IPS DF 19.7 (cell line): ENCODE results near the gene SAMSN1.
"Not testable (repeated sequence)": the region's sequence is repeated elsewhere in the genome, so short reads cannot be mapped to it uniquely, and the experiment has no call there.

Source experiments
- DNase-seq: peaks from one replicate; pipeline ENCODE4 v3.0.0-alpha.2; 2013; ENCODE audit warnings: low read depth, low spot score

Gene SAMSN1

DNA sequence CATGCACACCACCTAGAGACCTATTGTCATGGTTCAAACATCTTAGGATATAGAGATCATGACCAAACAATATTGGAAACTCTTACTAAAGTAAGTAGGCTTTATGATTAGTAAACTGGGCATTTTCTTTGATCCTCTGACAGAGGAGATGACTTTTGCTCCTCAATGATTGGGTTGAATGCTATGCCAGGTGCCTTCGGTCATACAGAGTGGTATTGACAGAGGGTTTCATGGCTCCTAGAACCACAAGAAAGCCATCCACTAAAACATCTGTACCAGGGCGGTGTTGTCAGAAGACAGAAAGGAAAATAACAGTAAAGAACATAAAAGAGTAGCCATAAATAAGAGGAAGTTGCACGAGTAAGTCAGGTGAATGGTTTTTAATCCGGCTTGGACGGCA is 20.8 kb upstream of the SAMSN1 start:
- DNase-seq, result no peak

DNA sequence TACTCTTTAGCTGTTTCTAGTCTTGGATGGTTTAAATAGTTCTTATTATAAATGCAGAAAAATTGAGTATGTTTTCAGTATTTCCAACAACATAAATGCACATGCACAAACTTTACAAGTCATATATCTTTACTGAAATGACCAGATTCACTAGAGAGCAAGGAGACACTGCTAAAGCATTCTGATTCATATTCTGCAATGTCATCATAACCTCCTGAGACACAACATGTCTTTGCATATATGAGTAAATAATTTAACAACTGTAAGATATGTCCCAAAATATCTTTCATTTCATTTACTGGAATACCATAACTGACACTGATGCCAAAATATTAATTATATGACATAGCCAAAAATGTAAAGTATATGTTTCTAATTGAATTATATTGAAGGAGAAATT is 16.8 kb upstream of the SAMSN1 start:
- no peak for DNase-seq

DNA sequence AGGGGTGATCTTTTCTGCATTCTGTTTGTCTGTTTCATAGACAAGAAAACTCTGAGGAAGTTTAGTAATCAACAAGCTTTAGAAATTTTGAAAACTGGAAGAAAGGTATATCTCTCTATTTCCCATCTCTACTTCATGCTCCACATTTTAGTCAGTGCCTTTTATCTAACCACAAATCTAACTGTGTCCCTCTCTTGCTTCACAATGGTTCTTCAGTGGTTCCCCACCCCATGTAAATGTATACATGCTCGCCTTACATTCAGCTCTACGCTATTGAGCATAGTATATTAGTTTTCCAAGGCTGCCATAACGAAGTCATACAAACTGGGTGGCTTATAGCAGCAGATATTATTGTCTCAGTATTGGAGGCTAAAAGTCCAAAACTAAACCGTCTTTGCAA is 14.4 kb upstream of the SAMSN1 start:
- no peak for DNase-seq

DNA sequence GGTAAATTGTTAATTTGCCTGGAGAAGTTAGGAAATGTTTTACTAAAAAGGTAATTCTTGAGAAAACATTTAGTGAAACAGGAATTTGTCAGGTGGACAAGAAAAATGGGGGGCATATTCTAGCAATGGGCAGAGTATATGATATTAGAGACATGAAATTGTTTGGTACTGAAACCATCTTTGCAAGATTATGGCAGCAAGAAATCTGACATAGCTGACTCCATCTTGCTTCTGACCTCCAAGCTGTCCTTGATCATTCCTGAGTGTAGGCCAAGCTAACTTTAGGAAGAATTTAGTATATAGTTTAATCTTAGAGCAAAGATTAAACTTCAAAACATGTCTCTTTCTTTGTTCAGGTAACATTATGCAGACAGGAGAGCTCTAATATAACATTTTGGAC is 14.0 kb upstream of the SAMSN1 start:
- DNase-seq, result no peak

DNA sequence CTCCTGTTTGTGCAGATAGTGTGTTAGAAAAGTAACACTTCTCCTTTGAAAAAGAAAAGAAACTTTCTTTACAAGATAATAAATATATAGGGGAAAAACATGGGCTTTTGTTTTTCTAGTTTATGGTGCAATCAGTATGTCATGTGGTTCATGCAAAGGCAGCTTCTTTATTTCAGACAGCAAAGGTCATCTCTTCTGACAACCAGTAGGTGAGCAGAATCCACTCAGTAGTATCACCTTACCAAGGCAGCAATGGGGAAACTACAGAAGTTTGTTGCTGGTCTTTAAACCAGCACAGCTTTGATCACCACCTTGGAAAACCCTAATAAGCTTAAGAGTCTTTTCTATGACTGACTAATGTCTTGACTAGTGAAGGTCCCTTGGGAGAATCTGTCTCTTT is 13.0 kb upstream of the SAMSN1 start:
- DNase-seq, result no peak

DNA sequence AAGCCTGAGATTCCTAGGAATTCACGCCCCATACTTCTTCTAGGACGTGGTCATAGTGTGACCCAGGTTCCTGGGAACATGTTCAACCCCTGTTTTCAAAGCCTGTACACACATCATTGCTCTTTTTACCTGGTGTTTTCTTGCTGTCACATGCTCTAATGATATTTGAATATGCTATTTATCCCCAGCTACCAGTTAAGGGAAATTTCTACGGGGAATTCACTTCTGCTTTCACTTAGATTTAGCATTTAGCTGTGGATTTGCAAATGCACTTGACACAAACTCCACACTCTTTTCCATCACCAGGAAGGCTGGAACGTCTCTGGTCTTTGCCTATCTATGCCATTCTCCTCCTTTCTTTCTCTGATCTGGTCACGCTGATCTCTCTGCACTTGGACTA is 11.3 kb upstream of the SAMSN1 start:
- no peak for DNase-seq

DNA sequence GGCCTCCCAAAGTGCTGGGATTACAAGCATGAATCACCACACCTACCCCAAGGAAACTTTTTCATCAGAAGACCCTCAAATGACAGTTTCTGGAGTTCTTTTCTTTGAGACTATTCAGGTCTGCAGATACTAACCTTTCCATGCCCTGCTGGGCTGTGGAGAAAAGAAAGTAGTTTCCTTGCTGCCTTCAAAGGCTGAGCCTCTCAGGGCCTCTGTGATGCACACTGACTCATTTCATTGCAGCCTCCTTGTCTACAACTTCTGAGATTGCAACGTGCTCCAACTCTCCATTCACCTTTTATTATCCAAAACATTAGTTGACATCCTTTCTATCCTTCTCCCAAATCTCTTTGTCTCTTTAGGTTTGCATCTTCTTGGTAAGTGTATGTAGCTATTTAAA is 8.8 kb upstream of the SAMSN1 start:
- DNase-seq, result no peak

DNA sequence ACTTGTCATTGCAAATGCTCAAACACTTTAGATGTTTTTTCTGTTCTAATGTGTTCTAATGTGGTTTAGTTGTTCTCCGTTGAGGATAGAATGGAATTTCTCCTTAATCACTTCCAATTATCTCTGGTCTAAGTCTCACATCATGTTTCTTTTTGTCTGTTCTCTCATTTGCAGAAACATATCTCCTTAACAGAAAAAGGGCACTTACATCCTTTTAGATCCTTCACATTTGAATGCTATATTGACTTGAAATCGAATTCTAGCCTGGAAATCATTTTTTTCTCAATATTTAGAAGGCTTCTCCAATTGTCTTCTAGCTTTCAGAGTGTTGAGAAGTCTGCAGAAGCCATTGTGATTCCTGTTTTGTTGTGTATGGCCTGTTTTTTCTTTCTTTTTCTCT is 7.3 kb upstream of the SAMSN1 start:
- DNase-seq, result no peak

DNA sequence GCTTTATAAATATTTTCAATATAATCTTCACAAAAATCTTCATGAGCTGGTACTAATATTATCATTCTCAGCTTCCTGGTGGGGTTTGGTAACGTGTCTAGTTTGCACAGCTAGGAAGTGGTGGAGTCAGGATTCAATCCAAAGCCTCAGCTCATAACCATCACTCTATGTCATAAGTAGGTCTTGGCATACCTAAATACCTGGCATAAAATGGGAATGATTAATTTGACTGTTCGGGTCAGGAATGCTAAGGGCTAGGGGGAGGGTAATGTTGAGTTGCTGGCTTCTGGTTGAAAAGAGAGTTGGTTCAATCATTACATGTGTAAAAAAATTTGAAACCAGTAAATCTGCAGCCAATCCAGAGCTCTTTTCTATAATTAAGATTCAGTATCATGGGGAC is 5.6 kb upstream of the SAMSN1 start:
- no peak for DNase-seq

DNA sequence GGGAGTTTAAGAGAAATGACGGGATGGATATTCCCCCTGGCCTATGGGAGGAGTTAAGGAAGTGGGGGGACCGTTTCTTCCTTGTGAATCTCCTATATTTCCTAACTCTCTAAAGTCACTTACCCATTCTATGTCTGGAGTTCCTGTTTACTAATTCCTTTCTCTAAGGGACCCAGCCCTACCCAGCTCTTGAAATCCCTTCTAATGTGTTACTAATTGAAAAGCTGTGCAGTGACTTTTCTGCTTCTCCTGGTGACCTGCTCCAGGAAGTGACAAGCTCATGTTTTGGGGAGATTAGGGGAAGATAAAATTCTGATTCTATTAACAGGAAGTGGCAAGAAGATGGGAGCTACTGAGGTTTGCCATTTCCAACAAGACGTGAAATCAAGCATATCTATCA is 4.0 kb upstream of the SAMSN1 start:
- DNase-seq, result no peak

DNA sequence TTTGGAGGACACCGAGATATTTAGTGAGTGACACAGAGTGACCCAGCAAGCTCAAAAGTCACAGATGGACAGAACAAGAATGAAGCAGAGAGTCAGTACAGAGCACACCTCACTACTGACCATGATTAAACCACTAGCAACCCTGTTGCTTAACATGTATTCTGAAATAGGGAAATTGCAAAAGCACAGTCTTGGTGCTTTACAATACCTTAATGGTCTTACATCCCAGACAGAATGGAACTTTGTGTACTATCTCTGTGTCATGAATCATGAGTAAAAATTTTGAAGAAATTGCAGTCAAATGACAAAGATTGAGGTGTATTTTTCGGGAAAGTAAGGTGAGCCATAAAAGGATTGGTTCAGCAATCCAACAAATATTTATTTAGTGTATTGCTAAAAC is 2.7 kb upstream of the SAMSN1 start:
- DNase-seq, result no peak

DNA sequence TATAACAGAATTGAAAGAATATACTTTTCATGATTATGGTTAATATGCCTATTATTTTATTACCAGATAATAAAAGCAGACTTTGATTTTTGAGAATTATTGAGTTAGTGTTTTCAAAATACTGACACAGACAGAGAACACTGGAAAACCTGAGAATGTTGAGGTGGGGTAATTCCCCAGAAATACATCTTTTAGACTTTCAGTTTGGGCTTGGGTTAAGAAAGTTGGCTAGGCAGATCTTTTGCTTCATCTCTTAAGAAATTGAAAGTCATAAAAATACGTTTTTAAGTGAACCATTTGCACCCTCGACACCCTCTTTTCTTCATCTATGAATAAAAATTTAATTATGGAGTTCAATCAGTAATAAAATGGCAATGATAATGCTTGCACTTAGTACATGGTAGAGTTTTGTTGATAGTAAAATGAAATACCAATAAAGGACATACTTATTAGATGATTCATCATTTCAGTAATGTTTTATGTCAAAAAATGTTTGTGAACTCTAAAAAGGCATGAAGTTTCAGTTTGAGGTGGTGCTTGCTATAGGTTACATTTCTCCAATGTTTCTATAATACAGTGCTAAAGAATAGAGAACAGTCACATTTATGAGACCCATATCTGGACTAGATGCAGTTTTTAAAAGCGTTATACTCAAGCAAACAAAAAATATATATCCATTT is 1.9 kb upstream of the SAMSN1 start:
- no peak for DNase-seq

DNA sequence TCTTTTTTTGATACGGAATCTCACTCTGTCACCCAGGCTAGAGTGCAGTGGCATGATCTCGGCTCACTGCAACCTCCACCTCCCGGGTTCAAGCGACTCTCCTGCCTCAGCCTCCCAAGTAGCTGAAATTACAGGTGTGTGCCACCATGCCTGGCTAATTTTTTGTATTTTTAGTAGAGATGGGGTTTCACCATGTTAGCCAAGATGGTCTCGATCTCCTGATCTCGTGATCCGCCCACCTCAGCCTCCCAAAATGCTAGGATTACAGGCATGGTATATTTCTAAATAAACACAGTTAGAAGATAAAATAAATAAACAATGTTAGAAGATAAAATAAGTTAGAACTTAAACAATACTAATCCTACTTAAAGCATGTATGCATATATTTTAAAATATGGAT is 604 bp upstream of the SAMSN1 start:
- not testable (repeated sequence) for DNase-seq

DNA sequence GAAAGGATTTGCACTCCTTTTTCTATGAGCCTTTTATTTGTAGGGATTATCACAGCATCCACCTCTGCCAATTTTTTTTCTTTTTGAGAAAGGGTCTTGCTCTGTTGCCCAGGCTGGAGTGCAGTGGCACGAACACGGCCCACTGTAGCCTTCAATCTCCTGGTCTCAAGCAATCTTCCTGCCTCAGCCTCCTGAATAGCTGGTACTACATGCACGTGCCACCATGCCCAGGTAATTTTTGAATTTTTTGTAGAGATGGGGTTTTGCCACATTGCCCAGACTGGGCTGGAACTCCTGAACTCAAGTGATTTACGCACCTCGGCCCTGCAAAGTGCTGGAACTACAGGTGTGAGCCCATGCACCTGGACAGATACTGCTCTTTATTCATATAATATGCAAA is 2.1 kb downstream of the SAMSN1 start:
- DNase-seq, result no peak

DNA sequence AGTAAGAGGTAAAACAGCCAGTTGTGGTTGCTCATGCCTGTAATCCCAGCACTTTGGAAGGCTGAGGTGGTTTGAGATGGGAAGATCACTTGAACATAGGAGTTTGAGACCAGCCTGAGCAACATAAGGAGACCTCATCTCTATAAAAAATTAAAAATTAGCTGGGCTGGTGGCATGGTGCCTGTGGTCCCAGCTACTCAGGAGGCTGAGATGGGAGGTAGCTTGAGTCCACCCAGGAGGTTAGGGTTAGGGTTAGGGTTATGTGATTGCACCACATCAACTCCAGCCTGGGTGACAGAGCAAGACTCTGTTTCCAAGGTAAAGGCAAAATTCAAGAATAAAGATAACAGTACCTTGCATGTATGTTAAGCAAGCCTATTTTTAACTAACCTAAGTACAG is 3.5 kb downstream of the SAMSN1 start:
- no peak for DNase-seq

DNA sequence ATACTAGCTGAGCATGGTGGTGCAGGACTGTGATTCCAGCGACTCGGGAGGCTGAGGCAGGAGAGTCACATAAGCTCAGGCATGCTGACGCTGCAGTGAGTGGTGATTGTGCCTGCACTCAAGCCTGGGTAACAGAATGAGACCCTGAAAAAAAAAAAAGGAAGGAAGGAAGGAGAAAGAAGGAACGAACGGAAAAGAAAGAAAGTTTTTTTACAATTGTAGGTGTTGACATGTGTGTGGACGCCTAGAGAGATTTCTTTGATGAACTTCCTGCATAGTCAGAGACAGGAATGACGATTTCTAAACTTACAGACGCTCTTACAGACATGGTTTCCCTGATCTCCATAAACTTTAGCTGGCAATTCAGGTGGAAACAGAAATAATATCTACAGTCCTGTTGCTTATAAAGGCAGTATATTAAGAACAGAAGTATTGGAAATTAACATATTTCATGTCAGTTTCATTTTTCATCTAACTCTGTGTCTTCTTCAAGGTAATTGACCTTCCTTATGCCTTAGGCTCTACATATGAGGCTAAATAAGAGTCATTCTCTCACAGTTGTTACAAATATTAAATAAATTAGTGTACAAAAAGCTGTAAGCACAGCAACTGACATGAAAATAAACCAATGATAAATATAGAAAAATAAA is 4.1 kb downstream of the SAMSN1 start:
- DNase-seq, result no peak

DNA sequence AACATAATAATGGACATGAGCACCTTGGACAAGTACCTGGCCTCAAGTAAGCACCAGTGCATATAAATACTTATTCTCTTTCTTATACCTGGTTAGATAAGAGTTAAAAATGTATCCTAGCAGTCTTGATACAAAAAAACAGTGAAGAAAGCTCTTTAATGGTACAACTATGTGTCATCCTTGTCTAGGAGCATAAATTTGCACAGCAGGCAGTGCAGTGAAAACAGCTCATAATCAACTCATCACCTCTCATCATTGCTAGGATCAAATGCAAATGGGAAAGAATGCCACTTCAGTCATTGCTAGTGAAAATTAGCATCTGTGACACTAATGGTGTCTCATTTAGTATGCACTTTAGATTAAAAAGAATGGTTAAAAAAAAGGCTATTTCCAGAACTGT is 7.6 kb downstream of the SAMSN1 start:
- no peak for DNase-seq

DNA sequence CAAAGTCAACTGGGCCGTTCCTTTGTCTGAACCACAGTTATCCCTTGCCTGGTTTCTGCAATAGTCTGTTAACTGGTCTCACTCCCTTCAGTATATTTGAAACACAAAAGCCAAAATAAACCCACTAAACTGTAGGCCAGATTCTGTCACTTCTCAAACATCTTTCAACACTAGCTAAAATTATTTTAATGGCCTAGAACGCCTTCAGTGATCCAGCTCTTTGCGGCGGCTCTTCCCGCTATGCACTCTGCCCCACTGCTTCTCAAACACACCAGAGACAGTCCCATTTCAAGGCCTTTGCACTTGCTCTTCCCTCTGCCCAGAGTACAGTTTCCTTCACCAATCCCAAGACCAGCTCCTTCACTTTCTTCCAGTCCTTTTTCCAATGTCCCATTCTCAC is 9.2 kb downstream of the SAMSN1 start:
- DNase-seq, result no peak

DNA sequence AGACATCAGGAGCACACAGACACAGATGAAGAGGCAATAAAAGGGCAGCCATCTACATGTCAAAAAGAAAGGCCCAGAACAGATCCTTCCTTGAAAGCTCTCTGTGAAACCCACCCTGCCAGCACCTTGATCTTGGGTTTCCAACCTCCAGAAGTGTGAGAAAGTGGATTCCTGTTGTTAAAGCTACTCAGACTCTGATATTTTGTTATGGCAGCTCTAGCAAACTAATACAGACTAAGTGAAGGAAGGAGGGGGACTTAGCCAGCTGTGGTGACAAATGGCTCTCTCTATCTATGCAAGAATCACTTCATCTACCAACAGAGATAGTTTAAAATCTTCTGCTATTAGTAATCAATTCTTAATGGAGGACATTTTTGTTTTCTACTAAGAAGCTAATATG is 10.4 kb downstream of the SAMSN1 start:
- no peak for DNase-seq

DNA sequence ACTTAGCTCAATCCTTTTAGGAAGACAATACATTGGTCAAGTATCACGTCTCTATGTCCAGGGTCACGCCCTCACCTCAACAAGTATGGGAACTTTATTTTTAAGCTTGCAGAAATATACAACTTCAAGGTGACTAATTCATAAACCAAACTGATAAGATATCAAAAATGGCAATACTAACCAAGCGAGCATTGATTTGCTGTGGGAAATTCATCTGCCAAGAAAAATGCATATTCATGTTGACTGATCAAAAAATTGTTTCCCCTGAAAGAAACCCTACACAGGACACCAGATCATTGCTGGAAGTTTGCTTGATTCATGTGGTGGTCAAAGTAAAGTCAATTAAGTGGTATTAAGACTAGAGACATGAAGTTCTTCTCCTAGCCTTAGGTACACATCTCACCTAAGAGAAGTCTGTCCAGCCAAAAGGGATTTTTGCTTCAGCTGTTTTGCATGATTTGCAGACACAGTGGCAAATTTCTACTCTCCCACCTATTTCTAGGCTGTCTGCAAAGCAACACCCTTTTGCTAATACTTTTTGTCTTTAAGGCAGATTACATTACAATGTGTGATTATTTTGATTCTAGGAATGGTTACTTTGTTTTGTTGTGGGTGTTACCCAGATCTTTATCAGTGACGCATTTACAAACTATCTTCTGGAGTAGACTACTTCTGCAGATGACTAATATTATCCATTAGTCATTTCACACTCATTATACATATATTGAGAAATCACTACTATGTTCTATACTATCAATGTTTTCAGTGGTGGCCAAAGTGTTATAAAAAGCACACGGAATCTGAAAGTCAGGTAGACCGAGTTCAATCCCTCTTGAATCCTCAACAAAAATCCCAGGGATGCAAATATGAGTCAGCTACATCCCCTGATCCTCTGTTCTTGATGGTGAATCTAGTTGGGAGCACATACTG is 12.4 kb downstream of the SAMSN1 start:
- no peak for DNase-seq

DNA sequence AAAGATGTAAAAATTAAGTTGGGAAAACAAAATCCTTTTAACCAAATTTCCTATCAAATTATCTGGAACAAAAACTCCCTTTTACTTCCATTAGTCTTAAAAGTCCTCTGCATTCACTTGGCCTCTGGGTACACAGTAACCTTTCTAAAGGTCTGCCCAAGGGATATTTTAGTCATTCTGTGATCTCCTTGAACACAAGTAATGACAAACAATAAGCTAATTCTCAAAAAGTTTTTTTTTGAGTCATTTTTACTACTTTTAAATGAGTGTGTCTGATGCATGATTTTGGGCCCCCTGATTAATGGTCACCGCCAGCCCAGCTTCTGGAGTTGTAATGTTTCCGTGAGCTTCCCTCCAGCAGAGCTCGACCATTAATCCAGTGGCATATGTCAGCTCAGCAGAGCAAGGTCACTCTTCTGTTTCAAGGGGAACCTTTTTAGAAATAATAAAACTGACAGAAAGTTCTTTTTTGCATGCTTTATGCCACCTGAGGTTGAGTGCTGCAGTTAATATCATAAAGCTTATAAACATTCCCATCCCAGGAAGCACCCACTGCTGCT is 14.3 kb downstream of the SAMSN1 start:
- no peak for DNase-seq

DNA sequence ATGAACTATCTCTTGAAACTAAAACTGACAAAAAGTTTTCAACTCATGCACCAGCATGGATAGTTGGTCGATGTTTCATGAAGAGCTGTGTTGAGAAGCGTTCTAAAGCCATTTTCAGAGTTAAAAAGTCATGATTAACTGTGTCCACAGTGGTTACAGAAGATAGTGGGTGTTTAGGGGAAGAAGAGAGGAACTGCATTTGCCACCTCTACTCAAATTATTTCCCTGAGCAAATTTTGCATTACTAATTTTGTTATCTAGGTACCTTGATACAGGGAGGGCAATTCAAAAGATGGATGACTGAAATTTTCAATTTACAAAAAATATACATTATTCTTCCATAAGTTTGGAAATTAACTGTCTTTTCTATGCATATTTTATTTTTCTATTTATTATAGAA is 15.5 kb downstream of the SAMSN1 start:
- DNase-seq, result no peak
